ENCODE measurements around the gene BEAN1. TPM values are rescaled to one million over a fixed set of nuclear protein-coding genes. Genes with fewer than 3 reads are reported as not detected.
"Not testable (repeated sequence)": the region's sequence is repeated elsewhere in the genome, so short reads cannot be mapped to it uniquely, and the experiment has no call there.

Gene BEAN1
- total RNA-seq, 1 experiment from 2014 or later = not detected

GRCh38 chr16:66512272-66513110, 85.4 kb downstream of the BEAN1 start:
- ChIA-PET CTCF (interaction anchor here (0.6 kb wide), 1 partner anchor 38 kb away, joined by 4 read pairs; no protein-coding TSS in a partner anchor), POLR2A (no interaction called here)
- in situ Hi-C loops (cut with HindIII; ENCODE audit: low pct_unique_long_range_greater_than_20kb, low sequenced_read_pairs) (no loop called here), intact Hi-C loops (cut with micrococcal nuclease; ENCODE audit: unreplicated experiment) (no loop called here)
- H3K27me3 ChIP-seq (ENCODE audit: control insufficient read depth, insufficient read depth, low read length) = no peaks in the 10 kb centered on the region
- H3K27ac ChIP-seq (ENCODE audit: low read length) = peak overlapping the region; percentile 32
- no peak for ATAC-seq
- no peak overlapping the region for H3K4me3 ChIP-seq (ENCODE audit: low read depth in 2 of 2, low read length in 2 of 2)
- peaks cover 44% of the 10 kb centered on the region for H3K4me1 ChIP-seq (ENCODE audit: control insufficient read depth, insufficient read depth, low read length)
- no TSS peak for BruUV-seq (replicated peaks)
- H3K36me3 ChIP-seq (ENCODE audit: control insufficient read depth, insufficient read depth, low read length) = no peaks in the 10 kb centered on the region
- no peaks in the 10 kb centered on the region for H3K9me3 ChIP-seq (ENCODE audit: control insufficient read depth, insufficient read depth, low read depth, low read length)
- no peak for TF ChIP-seq SIN3A (IDR thresholded peaks at IDR 0.05; ENCODE audit: borderline replicate concordance, insufficient read depth, low read depth, low read length)
- no peak for TF ChIP-seq POLR2AphosphoS5 (IDR thresholded peaks at IDR 0.05; ENCODE audit: low read depth, low read length)
- DNase-seq (ENCODE audit: low read depth, low spot score) = no peak

GRCh38 chr16:66513111-66513723, 86.1 kb downstream of the BEAN1 start:
- H3K36me3 ChIP-seq (ENCODE audit: control insufficient read depth, insufficient read depth, low read length) = no peaks in the 10 kb centered on the region
- in situ Hi-C loops (cut with HindIII; ENCODE audit: low pct_unique_long_range_greater_than_20kb, low sequenced_read_pairs) (no loop called here), intact Hi-C loops (cut with micrococcal nuclease; ENCODE audit: unreplicated experiment) (no loop called here)
- CTCF ChIA-PET = no interaction called here
- POLR2A ChIA-PET = no interaction called here
- H3K9me3 ChIP-seq (ENCODE audit: control insufficient read depth, insufficient read depth, low read depth, low read length) = no peaks in the 10 kb centered on the region
- H3K4me1 ChIP-seq (ENCODE audit: control insufficient read depth, insufficient read depth, low read length) = peaks cover 51% of the 10 kb centered on the region
- BruUV-seq (replicated peaks) = no TSS peak
- H3K27me3 ChIP-seq (ENCODE audit: control insufficient read depth, insufficient read depth, low read length) = no peaks in the 10 kb centered on the region
- H3K4me3 ChIP-seq (ENCODE audit: low read depth in 2 of 2, low read length in 2 of 2) = no peak overlapping the region
- TF ChIP-seq CTCF (IDR thresholded peaks at IDR 0.05) (no peak), POLR2AphosphoS5 (IDR thresholded peaks at IDR 0.05; ENCODE audit: low read depth, low read length) (no peak), TCF7L2 (IDR thresholded peaks at IDR 0.05; ENCODE audit: low read depth, low read length) (no peak), SIN3A (IDR thresholded peaks at IDR 0.05; ENCODE audit: borderline replicate concordance, insufficient read depth, low read depth, low read length) (no peak), REST (IDR thresholded peaks at IDR 0.05; ENCODE audit: insufficient read depth in 1 of 2, low read depth in 2 of 2, low read length in 1 of 2) (no peak)
- DNase-seq (ENCODE audit: low read depth, low spot score) (no peak), ATAC-seq (no peak)
- peak overlapping the region; percentile 26 for H3K27ac ChIP-seq (ENCODE audit: low read length)

- peaks cover 51% of the 10 kb centered on the region for H3K4me1 ChIP-seq (ENCODE audit: control insufficient read depth, insufficient read depth, low read length)
- H3K36me3 ChIP-seq (ENCODE audit: control insufficient read depth, insufficient read depth, low read length); ATAC-seq; POLR2A ChIA-PET; H3K27ac ChIP-seq (ENCODE audit: low read length); in situ Hi-C loops (cut with HindIII; ENCODE audit: low pct_unique_long_range_greater_than_20kb, low sequenced_read_pairs); BruUV-seq (replicated peaks); CTCF ChIA-PET; DNase-seq (ENCODE audit: low read depth, low spot score); H3K9me3 ChIP-seq (ENCODE audit: control insufficient read depth, insufficient read depth, low read depth, low read length); H3K27me3 ChIP-seq (ENCODE audit: control insufficient read depth, insufficient read depth, low read length); intact Hi-C loops (cut with micrococcal nuclease; ENCODE audit: unreplicated experiment); H3K4me3 ChIP-seq (ENCODE audit: low read depth in 2 of 2, low read length in 2 of 2): not testable (repeated sequence)
Measured at GRCh38 chr16:66514391-66514790, 87.3 kb downstream of the BEAN1 start.

- H3K27me3 ChIP-seq (ENCODE audit: control insufficient read depth, insufficient read depth, low read length); intact Hi-C loops (cut with micrococcal nuclease; ENCODE audit: unreplicated experiment); in situ Hi-C loops (cut with HindIII; ENCODE audit: low pct_unique_long_range_greater_than_20kb, low sequenced_read_pairs); BruUV-seq (replicated peaks); H3K9me3 ChIP-seq (ENCODE audit: control insufficient read depth, insufficient read depth, low read depth, low read length); ATAC-seq; DNase-seq (ENCODE audit: low read depth, low spot score); H3K27ac ChIP-seq (ENCODE audit: low read length); H3K36me3 ChIP-seq (ENCODE audit: control insufficient read depth, insufficient read depth, low read length); H3K4me3 ChIP-seq (ENCODE audit: low read depth in 2 of 2, low read length in 2 of 2); POLR2A ChIA-PET: not testable (repeated sequence)
- H3K4me1 ChIP-seq (ENCODE audit: control insufficient read depth, insufficient read depth, low read length) = peaks cover 51% of the 10 kb centered on the region
- CTCF ChIA-PET = interaction anchor here (0.6 kb wide), 1 partner anchor 36 kb away, joined by 3 read pairs; no protein-coding TSS in a partner anchor
Measured at GRCh38 chr16:66514980-66515595, 88.0 kb downstream of the BEAN1 start.

All from Panc1 (cell line).